ENCODE data around the gene VAMP1. TPM values are rescaled to one million over a fixed set of nuclear protein-coding genes. Genes with fewer than 3 reads are reported as not detected.

Gene VAMP1
- total RNA-seq, 1 experiment from 2014 or later, result 9.1 TPM

DNA sequence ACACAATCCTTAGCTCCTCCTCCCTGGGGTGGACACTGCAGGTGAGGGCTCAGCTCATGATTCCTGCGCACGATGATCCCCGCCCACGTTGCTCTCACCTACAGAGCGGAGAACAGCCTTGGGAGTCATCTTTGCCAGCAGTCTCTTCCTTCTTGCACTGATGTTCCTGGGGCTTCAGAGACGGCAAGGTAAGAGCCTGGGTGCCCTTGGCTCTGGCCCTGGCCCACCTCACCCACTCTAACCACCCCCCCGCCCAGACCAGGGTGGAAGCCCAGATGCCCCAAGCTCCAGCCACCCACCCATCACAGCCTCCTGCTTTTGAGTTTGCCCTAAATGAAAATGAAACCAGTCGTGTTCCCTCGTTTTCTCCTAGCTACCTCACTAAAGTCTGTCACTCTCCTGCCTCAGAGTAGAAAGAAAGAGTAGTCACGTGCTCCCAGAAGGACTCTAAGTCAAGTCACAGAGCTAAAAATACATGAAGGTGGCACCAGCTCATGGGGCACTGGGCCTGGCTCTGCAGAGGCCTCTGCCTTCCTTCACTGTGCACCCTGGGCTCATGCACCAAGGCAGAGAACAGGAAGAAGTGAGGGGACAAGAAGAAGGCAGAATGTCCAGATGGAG is 9.6 kb downstream of the VAMP1 start:
- no peaks in the 10 kb centered on the region for H3K27me3 ChIP-seq (ENCODE audit: insufficient read depth, low read depth)
- no peaks in the 10 kb centered on the region for H3K36me3 ChIP-seq (ENCODE audit: low read depth)
- DNase-seq, result no peak
- no TSS peak for BruUV-seq (replicated peaks)
- no peaks in the 10 kb centered on the region for H4K20me1 ChIP-seq (ENCODE audit: insufficient read depth)
- no peaks in the 10 kb centered on the region for H3K79me2 ChIP-seq (ENCODE audit: low read depth)
- H3K9me3 ChIP-seq (ENCODE audit: insufficient read depth, low read depth), result no peaks in the 10 kb centered on the region
- H3K4me2 ChIP-seq, result no peak overlapping the region
- ChIA-PET CTCF (no interaction called here), POLR2A (ENCODE audit: unreplicated experiment) (interaction anchor here (0.5 to 0.7 kb wide), 4 partner anchors 9 to 115 kb away, joined by 3 to 11 read pairs (median 4); partner anchors contain the start of gene VAMP1)
- no peak overlapping the region for H2AFZ ChIP-seq
- H3F3A ChIP-seq (ENCODE audit: insufficient read depth, low read depth), result no peaks in the 10 kb centered on the region; the same call in 1 of the 2 replicates
- no peak overlapping the region for H3K27ac ChIP-seq
- no peak for TF ChIP-seq EZH2 (IDR thresholded peaks at IDR 0.05; ENCODE audit: low read depth)
- TF ChIP-seq, protein P1, sequence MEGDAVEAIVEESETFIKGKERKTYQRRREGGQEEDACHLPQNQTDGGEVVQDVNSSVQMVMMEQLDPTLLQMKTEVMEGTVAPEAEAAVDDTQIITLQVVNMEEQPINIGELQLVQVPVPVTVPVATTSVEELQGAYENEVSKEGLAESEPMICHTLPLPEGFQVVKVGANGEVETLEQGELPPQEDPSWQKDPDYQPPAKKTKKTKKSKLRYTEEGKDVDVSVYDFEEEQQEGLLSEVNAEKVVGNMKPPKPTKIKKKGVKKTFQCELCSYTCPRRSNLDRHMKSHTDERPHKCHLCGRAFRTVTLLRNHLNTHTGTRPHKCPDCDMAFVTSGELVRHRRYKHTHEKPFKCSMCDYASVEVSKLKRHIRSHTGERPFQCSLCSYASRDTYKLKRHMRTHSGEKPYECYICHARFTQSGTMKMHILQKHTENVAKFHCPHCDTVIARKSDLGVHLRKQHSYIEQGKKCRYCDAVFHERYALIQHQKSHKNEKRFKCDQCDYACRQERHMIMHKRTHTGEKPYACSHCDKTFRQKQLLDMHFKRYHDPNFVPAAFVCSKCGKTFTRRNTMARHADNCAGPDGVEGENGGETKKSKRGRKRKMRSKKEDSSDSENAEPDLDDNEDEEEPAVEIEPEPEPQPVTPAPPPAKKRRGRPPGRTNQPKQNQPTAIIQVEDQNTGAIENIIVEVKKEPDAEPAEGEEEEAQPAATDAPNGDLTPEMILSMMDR (conservative IDR thresholded peaks at IDR 0.05), result no peak
- intact Hi-C loops (cut with micrococcal nuclease; ENCODE audit: unreplicated experiment), result no loop called here
- no peak overlapping the region for H3K4me3 ChIP-seq
- no peaks in the 10 kb centered on the region for H3K9me2 ChIP-seq (ENCODE audit: insufficient read depth)
- H3K4me1 ChIP-seq (replicated peaks; ENCODE audit: insufficient read depth), result no peaks in the 10 kb centered on the region

DNA sequence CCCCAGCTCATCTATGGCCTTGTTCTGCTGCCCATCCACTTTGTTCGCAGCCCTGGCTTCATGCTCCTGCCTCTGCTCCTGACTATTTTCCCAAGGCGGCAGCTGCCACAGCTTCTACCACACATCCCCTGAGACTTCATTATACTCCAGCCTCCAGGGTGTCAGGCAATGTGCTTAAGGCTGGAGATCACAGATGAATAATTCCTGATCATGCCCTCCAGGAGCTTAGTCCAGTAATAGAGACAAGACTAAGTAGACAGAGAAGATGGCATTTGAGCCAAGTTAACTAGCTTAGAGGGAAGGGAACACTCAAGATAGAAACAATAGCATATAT is 11.5 kb downstream of the VAMP1 start:
- Histone ChIP-seq H3F3A (ENCODE audit: insufficient read depth, low read depth) (no peaks in the 10 kb centered on the region), H3K9me2 (ENCODE audit: insufficient read depth) (no peaks in the 10 kb centered on the region), H3K4me3 (no peak overlapping the region), H3K9me3 (ENCODE audit: insufficient read depth, low read depth) (no peaks in the 10 kb centered on the region), H3K79me2 (ENCODE audit: low read depth) (no peaks in the 10 kb centered on the region), H4K20me1 (ENCODE audit: insufficient read depth) (no peaks in the 10 kb centered on the region), H3K4me2 (no peak overlapping the region), H3K4me1 (replicated peaks; ENCODE audit: insufficient read depth) (no peaks in the 10 kb centered on the region), H3K36me3 (ENCODE audit: low read depth) (no peaks in the 10 kb centered on the region), H3K27ac (no peak overlapping the region), H2AFZ (no peak overlapping the region), H3K27me3 (ENCODE audit: insufficient read depth, low read depth) (no peaks in the 10 kb centered on the region)
- intact Hi-C loops (cut with micrococcal nuclease; ENCODE audit: unreplicated experiment), result no loop called here
- ChIA-PET POLR2A (ENCODE audit: unreplicated experiment) (no interaction called here), CTCF (no interaction called here)
- DNase-seq, result no peak
- TF ChIP-seq, protein P1 (conservative IDR thresholded peaks at IDR 0.05), result no peak
- no peak for TF ChIP-seq EZH2 (IDR thresholded peaks at IDR 0.05; ENCODE audit: low read depth)
- BruUV-seq (replicated peaks), result no TSS peak

DNA sequence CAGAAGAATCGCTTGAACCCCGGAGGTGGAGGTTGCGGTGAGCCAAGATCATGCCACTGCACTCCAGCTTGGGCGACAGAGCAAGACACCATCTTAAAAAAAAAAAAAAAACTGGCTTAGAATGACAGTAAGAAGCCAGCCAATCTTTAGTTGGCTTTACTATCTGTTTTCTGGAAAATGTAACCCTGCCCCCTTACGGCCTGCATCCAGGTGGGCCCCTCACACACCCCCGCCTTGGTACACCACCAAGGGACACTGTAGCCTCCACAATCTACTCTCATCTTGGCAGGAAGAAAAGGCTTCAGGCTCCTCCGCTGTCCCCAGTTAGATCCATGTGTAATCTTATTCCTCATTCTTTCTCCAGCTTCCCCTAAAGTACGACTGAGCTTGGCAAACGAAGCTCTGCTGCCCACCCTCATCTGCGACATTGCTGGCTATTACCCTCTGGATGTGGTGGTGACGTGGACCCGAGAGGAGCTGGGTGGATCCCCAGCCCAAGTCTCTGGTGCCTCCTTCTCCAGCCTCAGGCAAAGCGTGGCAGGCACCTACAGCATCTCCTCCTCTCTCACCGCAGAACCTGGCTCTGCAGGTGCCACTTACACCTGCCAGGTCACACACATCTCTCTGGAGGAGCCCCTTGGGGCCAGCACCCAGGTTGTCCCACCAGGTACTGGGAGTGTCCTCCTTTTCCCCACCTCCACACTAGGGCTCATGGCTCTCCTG is 12.0 kb downstream of the VAMP1 start:
- intact Hi-C loops (cut with micrococcal nuclease; ENCODE audit: unreplicated experiment), result no loop called here
- H3K9me3 ChIP-seq (ENCODE audit: insufficient read depth, low read depth), result no peaks in the 10 kb centered on the region
- H3K4me2 ChIP-seq, result no peak overlapping the region
- H3F3A ChIP-seq (ENCODE audit: insufficient read depth, low read depth), result no peaks in the 10 kb centered on the region; the same call in 1 of the 2 replicates
- DNase-seq, result no peak
- no peak overlapping the region for H3K4me3 ChIP-seq
- no peak overlapping the region for H3K27ac ChIP-seq
- H3K9me2 ChIP-seq (ENCODE audit: insufficient read depth), result no peaks in the 10 kb centered on the region
- no peak for TF ChIP-seq EZH2 (IDR thresholded peaks at IDR 0.05; ENCODE audit: low read depth)
- TF ChIP-seq, protein P1 (conservative IDR thresholded peaks at IDR 0.05), result no peak
- ChIA-PET POLR2A (ENCODE audit: unreplicated experiment) (interaction anchor here (0.6 kb wide), 1 partner anchor 12 kb away, joined by 3 read pairs; no protein-coding TSS in a partner anchor), CTCF (interaction anchor here (0.7 kb wide), 1 partner anchor 1012 kb away, joined by 4 read pairs; no protein-coding TSS in a partner anchor)
- H3K4me1 ChIP-seq (replicated peaks; ENCODE audit: insufficient read depth), result no peaks in the 10 kb centered on the region
- no peaks in the 10 kb centered on the region for H3K27me3 ChIP-seq (ENCODE audit: insufficient read depth, low read depth)
- no peaks in the 10 kb centered on the region for H3K36me3 ChIP-seq (ENCODE audit: low read depth)
- H2AFZ ChIP-seq, result no peak overlapping the region
- no peaks in the 10 kb centered on the region for H3K79me2 ChIP-seq (ENCODE audit: low read depth)
- no peaks in the 10 kb centered on the region for H4K20me1 ChIP-seq (ENCODE audit: insufficient read depth)
- BruUV-seq (replicated peaks), result no TSS peak
